ENCODE results near the gene RNF121. TPM values are rescaled to one million over a fixed set of nuclear protein-coding genes. Genes with fewer than 3 reads are reported as not detected.
A peak's percentile ranks its signal among the peaks of the same experiment; 100 is the strongest.

Gene RNF121
- total RNA-seq, 4 donors from 2014 or later, result 13.7 to 25.9 (median 18.6) TPM

GRCh38 chr11:71929491-71929890, 645 bp downstream of the RNF121 start:
- Histone ChIP-seq H3K4me1 (peaks cover 37 to 68% (median 53%) of the 10 kb centered on the region in 4 donors), H3K27ac (replicated peaks in 1 of 4) (peak overlapping the region in 3 of 4 donors; percentile 80 to 88 (median 87)), H3K36me3 (peaks cover 0 to 9% (median 4%) of the 10 kb centered on the region in 4 donors), H3K9me3 (no peaks in the 10 kb centered on the region), H3K4me3 (peak overlapping the region; percentile 76 to 91 (median 85)), H3K27me3 (no peaks in the 10 kb centered on the region)
- no peak for TF ChIP-seq CTCF (IDR thresholded peaks at IDR 0.05)
- TF ChIP-seq POLR2A (IDR thresholded peaks at IDR 0.05; ENCODE audit: low read depth), result no peak
- TF ChIP-seq EP300 (IDR thresholded peaks at IDR 0.05), result no peak
- no peak for TF ChIP-seq POLR2AphosphoS5 (IDR thresholded peaks at IDR 0.05)
- WGBS, result 6% methylated on average over 6 of the region's 6 CpGs
- DNase-seq (ENCODE audit: extremely low spot score), result no peak
- intact Hi-C loops (cut with DNase I), result no loop called here

- Histone ChIP-seq H3K27me3 (no peaks in the 10 kb centered on the region), H3K4me1 (peaks cover 37 to 73% (median 53%) of the 10 kb centered on the region in 4 donors), H3K9me3 (no peaks in the 10 kb centered on the region), H3K27ac (replicated peaks in 1 of 4) (no peak overlapping the region), H3K4me3 (no peak overlapping the region), H3K36me3 (peaks cover 0 to under 1% (median 0%) of the 10 kb centered on the region in 4 donors)
- DNase-seq (ENCODE audit: extremely low spot score), result no peak
- WGBS, result 73% methylated on average over 11 of the region's 11 CpGs
- TF ChIP-seq POLR2AphosphoS5 (IDR thresholded peaks at IDR 0.05) (no peak), EP300 (IDR thresholded peaks at IDR 0.05) (no peak), POLR2A (IDR thresholded peaks at IDR 0.05; ENCODE audit: low read depth) (no peak), CTCF (IDR thresholded peaks at IDR 0.05) (no peak)
- intact Hi-C loops (cut with DNase I), result no loop called here
These were observed 1.9 kb downstream of the RNF121 start for GRCh38 chr11:71930556-71931244.

GRCh38 chr11:71931245-71931602, 2.4 kb downstream of the RNF121 start:
- 45% methylated on average over 2 of the region's 2 CpGs for WGBS
- Histone ChIP-seq H3K9me3 (no peaks in the 10 kb centered on the region), H3K4me1 (peaks cover 37 to 73% (median 53%) of the 10 kb centered on the region in 4 donors), H3K27ac (replicated peaks in 1 of 4) (no peak overlapping the region), H3K36me3 (no peaks in the 10 kb centered on the region), H3K27me3 (no peaks in the 10 kb centered on the region), H3K4me3 (no peak overlapping the region)
- no peak for TF ChIP-seq CTCF (IDR thresholded peaks at IDR 0.05)
- no peak for TF ChIP-seq EP300 (IDR thresholded peaks at IDR 0.05)
- TF ChIP-seq POLR2A (IDR thresholded peaks at IDR 0.05; ENCODE audit: low read depth), result no peak
- TF ChIP-seq POLR2AphosphoS5 (IDR thresholded peaks at IDR 0.05), result no peak
- DNase-seq (ENCODE audit: extremely low spot score), result no peak
- intact Hi-C loops (cut with DNase I), result no loop called here

- DNase-seq (ENCODE audit: extremely low spot score), result no peak
- Histone ChIP-seq H3K36me3 (no peaks in the 10 kb centered on the region), H3K27ac (replicated peaks in 1 of 4) (peak overlapping the region in 1 of 4 donors; percentile 7), H3K4me1 (peaks cover 34 to 75% (median 57%) of the 10 kb centered on the region in 4 donors), H3K27me3 (no peaks in the 10 kb centered on the region), H3K4me3 (no peak overlapping the region), H3K9me3 (no peaks in the 10 kb centered on the region)
- WGBS, result 95% methylated on average over 4 of the region's 4 CpGs
- intact Hi-C loops (cut with DNase I), result no loop called here
- TF ChIP-seq POLR2AphosphoS5 (IDR thresholded peaks at IDR 0.05) (no peak), EP300 (IDR thresholded peaks at IDR 0.05) (no peak), POLR2A (IDR thresholded peaks at IDR 0.05; ENCODE audit: low read depth) (no peak), CTCF (IDR thresholded peaks at IDR 0.05) (no peak)
These were observed 4.5 kb downstream of the RNF121 start for GRCh38 chr11:71933141-71933933.

Measured in esophagus muscularis mucosa (tissue), 4 donors.